SK-N-SH (cell line): ENCODE results near the gene BICC1. TPM values are rescaled to one million over a fixed set of nuclear protein-coding genes. Genes with fewer than 3 reads are reported as not detected.

Experiments used
- CTCF ChIA-PET: fragments of 300-600, 350-600 bp; formaldehyde crosslinking; extraction: SDS; loops from one replicate; lab custom pipeline; 2021; lab: Yijun Ruan, JAX
- POLR2A ChIA-PET: fragments of 350-600 bp; sonication (Branson Sonifier 250); formaldehyde crosslinking; extraction: SDS; loops from one replicate; lab custom pipeline; 2020; ENCODE audit warnings: antibody characterized with exemption, inconsistent platforms; lab: Yijun Ruan, JAX
- DNase-seq: peaks from one replicate; pipeline ENCODE4 v3.0.0; 2012
- H2AFZ ChIP-seq: fragments of 200-600 bp; sonication (generic); 2 replicates; pipeline ENCODE4 v1.8.1; 2016; ENCODE audit warnings: antibody characterized with exemption, mild to moderate bottlenecking, low read depth
- H3F3A ChIP-seq: fragments of 200-600 bp; sonication (generic); replicated peaks from 2 replicates; pipeline ENCODE3; 2016; ENCODE audit warnings: antibody characterized with exemption, mild to moderate bottlenecking; ENCODE audit not compliant: insufficient read depth
- H3K27ac ChIP-seq, 2 experiments: fragments of 200-500 bp in 1 of 2; fragments of 200-600 bp in 1 of 2; sonication (Bioruptor generic) in 1 of 2; sonication (generic), shearing (Covaris generic) in 1 of 2; 2 replicates each; pipeline versions ENCODE4 v1.5.1 to v1.6.1; 2014 to 2016; ENCODE audit warnings: low read depth in 2 of 2, inconsistent platforms in 1 of 2, low read length in 1 of 2, mild to moderate bottlenecking in 1 of 2, mixed read lengths in 1 of 2
- H3K27me3 ChIP-seq: fragments of 200-600 bp; sonication (generic), shearing (Covaris generic); 2 replicates; pipeline ENCODE4 v1.6.1; 2016; ENCODE audit warnings: mixed run types; ENCODE audit not compliant: insufficient read depth
- H3K36me3 ChIP-seq, 2 experiments: fragments of 200-500 bp in 1 of 2; fragments of 200-600 bp in 1 of 2; sonication (Bioruptor generic) in 1 of 2; sonication (generic) in 1 of 2; replicated peaks in 1 of 2; 2 replicates each; pipeline versions ENCODE3 to v1.5.1; 2014 to 2016; ENCODE audit warnings: low read length in 1 of 2, mild to moderate bottlenecking in 1 of 2; ENCODE audit not compliant: insufficient read depth in 2 of 2, control insufficient read depth in 1 of 2
- H3K4me1 ChIP-seq, 2 experiments: fragments of 200-500 bp in 1 of 2; fragments of 200-600 bp in 1 of 2; sonication (Bioruptor generic) in 1 of 2; sonication (generic), shearing (Covaris generic) in 1 of 2; 2 replicates each; pipeline versions ENCODE4 v1.5.1 to v1.6.1; 2014 to 2016; ENCODE audit warnings: low read depth in 1 of 2, low read length in 1 of 2, mixed run types in 1 of 2; ENCODE audit not compliant: insufficient read depth in 2 of 2, control insufficient read depth in 1 of 2
- H3K4me2 ChIP-seq: fragments of 200-600 bp; sonication (generic), shearing (Covaris generic); 2 replicates; pipeline ENCODE4 v1.6.1; 2017; ENCODE audit warnings: mixed run types
- H3K4me3 ChIP-seq, 2 experiments: fragments of 200-500 bp in 1 of 2; fragments of 200-600 bp in 1 of 2; sonication (Bioruptor generic) in 1 of 2; sonication (generic), shearing (Covaris generic) in 1 of 2; 2 replicates each; pipeline versions ENCODE4 v1.5.1 to v1.8.1; 2014 to 2016; ENCODE audit warnings: low read depth in 2 of 2, inconsistent platforms in 1 of 2, low read length in 1 of 2, mild to moderate bottlenecking in 1 of 2, mixed read lengths in 1 of 2, moderate library complexity in 1 of 2
- H3K79me2 ChIP-seq: fragments of 200-600 bp; sonication (generic); 2 replicates; pipeline ENCODE4 v1.8.1; 2017; ENCODE audit warnings: mild to moderate bottlenecking; ENCODE audit not compliant: insufficient read depth
- H3K9ac ChIP-seq: fragments of 200-600 bp; sonication (generic); 2 replicates; pipeline ENCODE4 v1.6.1; 2017; ENCODE audit warnings: mixed run types
- H3K9me2 ChIP-seq: fragments of 200-600 bp; sonication (generic); 2 replicates; pipeline ENCODE4 v1.6.1; 2017; ENCODE audit warnings: mixed run types
- H3K9me3 ChIP-seq: fragments of 200-600 bp; sonication (generic); 2 replicates; pipeline ENCODE4 v1.6.1; 2017; ENCODE audit warnings: mixed run types, mild to moderate bottlenecking, moderate library complexity
- H4K20me1 ChIP-seq: fragments of 200-600 bp; sonication (generic); 2 replicates; pipeline ENCODE4 v1.6.1; 2017; ENCODE audit warnings: mild to moderate bottlenecking, mixed run types; ENCODE audit not compliant: insufficient read depth
- CHD2 ChIP-seq: fragments of 150-350 bp; IDR thresholded peaks from 2 replicates; pipeline ENCODE4 v1.6.1; 2018; ENCODE audit warnings: low read length; ENCODE audit not compliant: partially characterized antibody
- CTCF ChIP-seq: fragments of 200-600 bp; sonication (generic); IDR thresholded peaks from 2 replicates; pipeline ENCODE4 v1.6.1; 2017; ENCODE audit warnings: antibody characterized with exemption, mild to moderate bottlenecking, moderate library complexity
- ELF1 ChIP-seq: IDR thresholded peaks from 2 replicates; pipeline ENCODE4 v1.4.0; 2012
- FOXM1 ChIP-seq: IDR thresholded peaks from 2 replicates; pipeline ENCODE4 v1.4.0; 2012; ENCODE audit warnings: low read depth, mild to moderate bottlenecking
- GABPA ChIP-seq: IDR thresholded peaks from 2 replicates; pipeline ENCODE4 v1.4.0; 2012; ENCODE audit warnings: low read depth, mild to moderate bottlenecking
- IRF3 ChIP-seq: fragments of 150-350 bp; IDR thresholded peaks from 2 replicates; pipeline ENCODE4 v1.6.1; 2016; ENCODE audit warnings: mild to moderate bottlenecking, low read depth, low read length
- MAX ChIP-seq: IDR thresholded peaks from 2 replicates; pipeline ENCODE4 v1.4.0; 2012; ENCODE audit warnings: low read depth
- MEF2A ChIP-seq: IDR thresholded peaks from 2 replicates; pipeline ENCODE4 v1.4.0; 2012; ENCODE audit warnings: low read depth, borderline replicate concordance
- MXI1 ChIP-seq: IDR thresholded peaks from 2 replicates; pipeline ENCODE4 v1.6.1; 2012; ENCODE audit warnings: mild to moderate bottlenecking, low read depth, low read length, improper control_type of control experiment
- NRF1 ChIP-seq: IDR thresholded peaks from 2 replicates; pipeline ENCODE4 v1.6.1; 2012; ENCODE audit warnings: low read depth, mild to moderate bottlenecking, low read length
- RAD21 ChIP-seq: IDR thresholded peaks from 2 replicates; pipeline ENCODE4 v1.6.1; 2012; ENCODE audit warnings: mild to moderate bottlenecking, low read length
- REST ChIP-seq: IDR thresholded peaks from 2 replicates; pipeline ENCODE4 v1.6.1; 2012; ENCODE audit warnings: mild to moderate bottlenecking, low read depth, low read length, moderate library complexity
- RXRA ChIP-seq: IDR thresholded peaks from 2 replicates; pipeline ENCODE4 v1.4.0; 2012; ENCODE audit warnings: low read depth, mild to moderate bottlenecking, borderline replicate concordance
- SIN3A ChIP-seq: IDR thresholded peaks from 2 replicates; pipeline ENCODE4 v1.6.1; 2012; ENCODE audit warnings: low read depth, mild to moderate bottlenecking, low read length, moderate library complexity, borderline replicate concordance
- SMC3 ChIP-seq: IDR thresholded peaks from 2 replicates; pipeline ENCODE4 v1.6.1; 2012; ENCODE audit warnings: low read depth, low read length, improper control_type of control experiment
- TAF1 ChIP-seq: IDR thresholded peaks from 2 replicates; pipeline ENCODE4 v1.6.1; 2012; ENCODE audit warnings: low read depth, mild to moderate bottlenecking, low read length, moderate library complexity, borderline replicate concordance
- TEAD4 ChIP-seq: IDR thresholded peaks from 2 replicates; pipeline ENCODE4 v1.4.0; 2012; ENCODE audit warnings: mild to moderate bottlenecking, borderline replicate concordance; ENCODE audit not compliant: insufficient read depth
- YY1 ChIP-seq: IDR thresholded peaks from 2 replicates; pipeline ENCODE4 v1.4.0; 2012; ENCODE audit warnings: low read depth, mild to moderate bottlenecking
- WGBS: methylation state at CpG from one replicate; pipeline ENCODE4 v1.1.6; 2017; ENCODE audit warnings: low lambda C conversion rate; 5-methylcytosine and 5-hydroxymethylcytosine counted together
- polyA plus RNA-seq, 3 experiments: library from polyadenylated mRNA; depleted of rRNA; stranded (reverse); fragments of >200 nt; gene quantifications; 2 replicates each; pipeline ENCODE4 v1.2.3, GENCODE V29; 2012

Gene BICC1
- polyA plus RNA-seq, 1 of the 3 experiments (the other 2 are of a cell fraction) = 1.5 TPM

GRCh38 chr10:58627392-58627791 lies 114.7 kb downstream of the BICC1 start:
- Histone ChIP-seq H3K36me3 (no peaks in the 10 kb centered on the region), H3F3A (peaks cover 18% of the 10 kb centered on the region), H3K27me3 (no peaks in the 10 kb centered on the region), H2AFZ (no peak overlapping the region), H3K9ac (no peak overlapping the region), H3K27ac (no peak overlapping the region), H3K4me2 (no peak overlapping the region), H3K79me2 (no peaks in the 10 kb centered on the region), H3K9me2 (no peaks in the 10 kb centered on the region), H3K9me3 (no peaks in the 10 kb centered on the region), H3K4me1 (peaks cover 0 to 4% of the 10 kb centered on the region in 2 experiments; a peak in 3 of 4 replicates), H4K20me1 (no peaks in the 10 kb centered on the region), H3K4me3 (no peak overlapping the region)
- no peak for DNase-seq
- POLR2A ChIA-PET = no interaction called here
- TF ChIP-seq SMC3 (no peak), ELF1 (no peak), REST (no peak), TAF1 (no peak), RXRA (no peak), MXI1 (no peak), IRF3 (no peak), NRF1 (no peak), CTCF (no peak), MEF2A (no peak), SIN3A (no peak), MAX (no peak), GABPA (no peak), CHD2 (no peak), TEAD4 (no peak), RAD21 (no peak), FOXM1 (no peak), YY1 (no peak)
- 96% methylated on average over 6 of the region's 6 CpGs for WGBS
- CTCF ChIA-PET = no interaction called here
